Measurements from ENCODE around the gene KCNQ1. TPM values are rescaled to one million over a fixed set of nuclear protein-coding genes. Genes with fewer than 3 reads are reported as not detected.
A peak's percentile ranks its signal among the peaks of the same experiment; 100 is the strongest.

The KCNQ1 gene
- total RNA-seq, 1 donor from 2014 or later = 2.7 TPM

DNA sequence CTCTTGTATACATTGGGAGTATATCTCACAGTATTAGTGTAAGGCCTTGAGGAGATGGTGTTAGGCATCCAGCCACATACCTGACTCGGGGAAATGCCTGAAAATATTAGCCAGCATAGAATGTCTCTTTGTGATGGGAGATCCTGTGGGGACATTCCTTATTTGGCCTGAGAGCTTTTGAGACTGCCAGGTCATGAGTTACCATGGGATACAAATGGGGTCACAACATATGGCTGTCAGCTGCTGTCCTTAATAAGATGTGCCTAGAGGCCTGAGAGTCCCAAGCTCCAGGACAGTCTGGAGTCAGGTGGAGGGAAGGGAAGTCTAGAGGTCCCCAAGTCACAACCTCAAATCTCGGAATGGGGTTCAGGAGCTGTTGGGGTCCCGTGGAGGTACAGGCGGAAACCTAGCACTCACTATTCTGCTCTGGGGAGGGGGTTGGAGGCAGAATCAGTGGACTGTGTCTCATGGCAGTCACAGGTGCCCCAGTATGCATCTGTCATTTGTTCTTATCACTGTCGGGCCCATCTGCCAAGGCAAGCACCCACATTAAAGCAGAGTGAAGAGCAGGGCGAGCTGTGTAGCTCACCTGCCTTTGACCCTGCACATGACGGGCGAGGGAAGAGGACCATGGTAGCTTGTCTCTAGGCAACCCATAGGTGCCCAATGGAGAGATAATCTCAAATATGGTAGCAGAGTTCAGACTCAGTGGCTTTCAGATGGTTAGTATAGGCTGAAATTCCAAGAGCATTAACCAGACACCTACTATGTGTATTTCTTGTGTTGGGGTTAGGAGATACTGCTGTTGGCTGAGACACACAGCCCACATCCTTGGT is 225.0 kb downstream of the KCNQ1 start:
- H3K27ac ChIP-seq = no peak overlapping the region
- no peaks in the 10 kb centered on the region for H3K9me3 ChIP-seq
- H3K4me3 ChIP-seq = no peak overlapping the region
- peaks cover 14% of the 10 kb centered on the region for H3K4me1 ChIP-seq
- intact Hi-C loops (cut with DNase I) = no loop called here
- no peaks in the 10 kb centered on the region for H3K36me3 ChIP-seq
- no peak for TF ChIP-seq POLR2A (IDR thresholded peaks at IDR 0.05)
- TF ChIP-seq POLR2AphosphoS5 (IDR thresholded peaks at IDR 0.05; ENCODE audit: insufficient read depth in 1 of 2, low read depth in 1 of 2) = no peak
- TF ChIP-seq, protein P1, sequence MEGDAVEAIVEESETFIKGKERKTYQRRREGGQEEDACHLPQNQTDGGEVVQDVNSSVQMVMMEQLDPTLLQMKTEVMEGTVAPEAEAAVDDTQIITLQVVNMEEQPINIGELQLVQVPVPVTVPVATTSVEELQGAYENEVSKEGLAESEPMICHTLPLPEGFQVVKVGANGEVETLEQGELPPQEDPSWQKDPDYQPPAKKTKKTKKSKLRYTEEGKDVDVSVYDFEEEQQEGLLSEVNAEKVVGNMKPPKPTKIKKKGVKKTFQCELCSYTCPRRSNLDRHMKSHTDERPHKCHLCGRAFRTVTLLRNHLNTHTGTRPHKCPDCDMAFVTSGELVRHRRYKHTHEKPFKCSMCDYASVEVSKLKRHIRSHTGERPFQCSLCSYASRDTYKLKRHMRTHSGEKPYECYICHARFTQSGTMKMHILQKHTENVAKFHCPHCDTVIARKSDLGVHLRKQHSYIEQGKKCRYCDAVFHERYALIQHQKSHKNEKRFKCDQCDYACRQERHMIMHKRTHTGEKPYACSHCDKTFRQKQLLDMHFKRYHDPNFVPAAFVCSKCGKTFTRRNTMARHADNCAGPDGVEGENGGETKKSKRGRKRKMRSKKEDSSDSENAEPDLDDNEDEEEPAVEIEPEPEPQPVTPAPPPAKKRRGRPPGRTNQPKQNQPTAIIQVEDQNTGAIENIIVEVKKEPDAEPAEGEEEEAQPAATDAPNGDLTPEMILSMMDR (IDR thresholded peaks at IDR 0.05) = no peak
- H3K27me3 ChIP-seq = no peaks in the 10 kb centered on the region
- DNase-seq (ENCODE audit: extremely low spot score in 2 of 2) = peak in 1 of 2 donors; percentile 74

DNA sequence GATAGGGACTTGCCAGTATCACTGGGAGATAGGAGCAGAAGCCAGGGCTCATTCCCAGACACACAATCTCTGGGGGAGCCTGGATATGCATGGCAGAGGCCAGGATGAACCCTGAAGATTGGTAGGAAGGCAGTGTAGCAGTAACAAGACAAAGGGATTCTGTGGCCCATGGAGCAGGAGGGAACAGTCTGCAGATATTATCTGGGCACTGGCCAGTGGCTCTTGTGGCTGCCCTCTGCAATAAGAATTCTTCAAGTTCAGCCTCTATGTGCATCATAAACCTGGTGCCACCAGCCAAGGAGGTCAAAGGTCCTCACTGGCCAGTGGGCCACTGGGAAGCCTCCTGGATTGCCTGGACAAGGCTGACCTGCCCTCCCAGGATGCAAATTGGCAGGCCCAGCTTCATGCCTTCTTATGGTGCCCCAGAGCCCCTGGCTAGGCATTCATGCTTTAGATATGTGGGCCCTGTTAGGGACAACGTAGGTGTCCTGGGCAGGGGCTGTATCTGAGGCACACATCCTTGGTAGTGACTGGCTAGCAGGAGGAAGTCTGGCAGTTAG is 225.8 kb downstream of the KCNQ1 start:
- Histone ChIP-seq H3K4me1 (peaks cover 18% of the 10 kb centered on the region), H3K4me3 (no peak overlapping the region), H3K9me3 (no peaks in the 10 kb centered on the region), H3K27me3 (no peaks in the 10 kb centered on the region), H3K36me3 (no peaks in the 10 kb centered on the region), H3K27ac (no peak overlapping the region)
- intact Hi-C loops (cut with DNase I) = no loop called here
- TF ChIP-seq POLR2AphosphoS5 (IDR thresholded peaks at IDR 0.05; ENCODE audit: insufficient read depth in 1 of 2, low read depth in 1 of 2) = no peak
- TF ChIP-seq, protein P1 (IDR thresholded peaks at IDR 0.05) = no peak
- TF ChIP-seq POLR2A (IDR thresholded peaks at IDR 0.05) = no peak
- peak in 1 of 2 donors; percentile 58 for DNase-seq (ENCODE audit: extremely low spot score in 2 of 2)

DNA sequence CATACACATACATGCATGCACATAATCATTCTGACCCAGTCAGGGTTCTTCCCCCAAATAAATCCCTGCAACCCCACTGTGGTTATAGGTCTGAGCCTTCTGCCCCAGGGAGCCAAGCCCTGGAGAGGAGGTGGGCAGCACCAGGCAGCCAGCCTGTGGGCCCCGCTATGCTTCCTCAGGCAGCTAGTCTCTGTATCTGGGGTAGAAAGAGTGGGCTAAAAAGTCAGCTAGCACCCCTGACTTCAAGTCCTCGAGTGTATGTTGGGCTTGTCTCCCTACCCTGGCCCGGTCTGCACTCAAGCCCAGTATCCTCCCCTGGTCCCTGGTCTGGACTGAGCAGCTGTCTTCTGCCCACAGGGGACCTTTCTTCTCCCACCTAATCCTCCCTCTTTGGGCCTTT is 226.9 kb downstream of the KCNQ1 start:
- intact Hi-C loops (cut with DNase I) = no loop called here
- DNase-seq (ENCODE audit: extremely low spot score in 2 of 2) = peak in 1 of 2 donors; percentile 47
- no peaks in the 10 kb centered on the region for H3K9me3 ChIP-seq

DNA sequence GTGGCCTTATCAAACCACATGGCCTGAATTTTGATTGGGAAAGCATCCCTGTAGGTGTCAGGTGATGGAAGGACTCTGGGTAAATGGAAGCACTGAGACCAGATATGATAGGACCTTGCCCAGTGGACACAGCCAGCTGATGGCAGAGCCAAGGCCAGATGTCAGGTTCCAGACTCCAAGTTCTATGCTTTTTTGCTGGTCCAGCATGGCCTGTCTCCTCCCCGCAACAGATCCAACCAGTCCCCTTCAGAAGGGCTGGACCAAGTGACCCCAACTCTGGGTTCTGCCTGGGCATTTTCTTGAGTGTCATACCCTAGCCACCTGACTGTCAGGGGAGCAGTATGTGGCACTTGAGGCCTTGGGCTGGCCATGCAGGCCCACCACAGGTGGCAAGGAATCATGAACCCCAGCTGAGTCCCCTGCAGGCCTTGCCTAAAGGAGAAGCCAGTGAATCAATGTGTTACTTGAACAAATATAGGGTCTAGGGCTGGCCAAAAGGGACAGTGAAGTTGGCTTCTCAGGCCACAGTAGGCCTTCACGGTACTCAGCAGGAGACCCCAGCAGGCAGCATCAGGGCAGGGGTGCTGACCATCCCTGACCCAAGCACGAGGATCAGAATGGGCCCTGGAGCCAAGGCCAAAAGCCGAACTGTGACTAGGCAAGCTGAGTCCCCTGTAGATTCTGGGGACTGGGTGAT is 227.9 kb downstream of the KCNQ1 start:
- DNase-seq (ENCODE audit: extremely low spot score in 2 of 2) = peak in 1 of 2 donors; percentile 64
- no peaks in the 10 kb centered on the region for H3K9me3 ChIP-seq
- H3K4me1 ChIP-seq = peaks cover 27% of the 10 kb centered on the region
- H3K36me3 ChIP-seq = no peaks in the 10 kb centered on the region
- H3K4me3 ChIP-seq = no peak overlapping the region
- H3K27ac ChIP-seq = no peak overlapping the region
- no peaks in the 10 kb centered on the region for H3K27me3 ChIP-seq
- intact Hi-C loops (cut with DNase I) = no loop called here
- no peak for TF ChIP-seq POLR2AphosphoS5 (IDR thresholded peaks at IDR 0.05; ENCODE audit: insufficient read depth in 1 of 2, low read depth in 1 of 2)
- no peak for TF ChIP-seq POLR2A (IDR thresholded peaks at IDR 0.05)
- TF ChIP-seq, protein P1 (IDR thresholded peaks at IDR 0.05) = no peak

More for the DNA sequence above, 226.9 kb downstream of the KCNQ1 start:
- Histone ChIP-seq H3K4me1 (peaks cover 20% of the 10 kb centered on the region), H3K36me3 (no peaks in the 10 kb centered on the region), H3K4me3 (no peak overlapping the region), H3K27me3 (no peaks in the 10 kb centered on the region), H3K27ac (no peak overlapping the region)
- TF ChIP-seq, protein P1 (IDR thresholded peaks at IDR 0.05) = no peak
- TF ChIP-seq POLR2A (IDR thresholded peaks at IDR 0.05) = no peak
- TF ChIP-seq POLR2AphosphoS5 (IDR thresholded peaks at IDR 0.05; ENCODE audit: insufficient read depth in 1 of 2, low read depth in 1 of 2) = no peak
